Tibial nerve (tissue), 4 donors: ENCODE results near the gene CHAC1.

Experiments
- EP300 ChIP-seq, 2 donors: sonication (generic); formaldehyde crosslinking; IDR thresholded peaks; one replicate each; pipeline ENCODE4 v1.6.1; 2017; ENCODE audit warnings: antibody characterized with exemption in 2 of 2, mild to moderate bottlenecking in 1 of 2
- POLR2A ChIP-seq, 2 donors: fragments of 450-650 bp; IDR thresholded peaks; one replicate each; pipeline ENCODE4 v1.6.1; 2017; ENCODE audit warnings: antibody characterized with exemption in 2 of 2, mild to moderate bottlenecking in 2 of 2, moderate library complexity in 2 of 2
- TF ChIP-seq, protein P1 (sequence below), 5 experiments: fragments of 200-600 bp in 3 of 5; fragments of 450-650 bp in 2 of 5; sonication (generic) in 3 of 5; IDR thresholded peaks; one replicate each; pipeline ENCODE4 v1.5.1; 2016 to 2019; ENCODE audit warnings: antibody characterized with exemption in 5 of 5, mild to moderate bottlenecking in 3 of 5, moderate library complexity in 2 of 5

DNA sequence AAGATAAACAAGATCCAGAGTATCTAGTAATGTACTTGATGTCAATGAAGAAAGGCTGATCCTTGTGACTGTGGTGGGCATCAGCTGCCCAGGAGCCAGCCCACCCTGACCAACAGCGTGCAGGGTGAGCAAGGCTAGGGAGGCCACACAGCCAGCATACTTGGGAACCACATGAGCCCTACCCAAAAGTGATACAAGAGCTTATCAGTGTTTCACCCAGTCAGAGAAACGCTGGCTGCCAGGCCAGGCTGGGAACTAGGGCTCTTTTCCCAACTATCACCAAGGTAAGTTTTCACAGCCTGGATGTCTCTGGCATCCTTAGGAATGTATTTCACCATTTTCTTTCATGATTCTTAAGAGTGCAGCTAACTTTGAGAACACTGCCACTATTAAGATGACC is 24.9 kb downstream of the CHAC1 start:
- no peak for TF ChIP-seq POLR2A (IDR thresholded peaks at IDR 0.05)
- TF ChIP-seq, protein P1, sequence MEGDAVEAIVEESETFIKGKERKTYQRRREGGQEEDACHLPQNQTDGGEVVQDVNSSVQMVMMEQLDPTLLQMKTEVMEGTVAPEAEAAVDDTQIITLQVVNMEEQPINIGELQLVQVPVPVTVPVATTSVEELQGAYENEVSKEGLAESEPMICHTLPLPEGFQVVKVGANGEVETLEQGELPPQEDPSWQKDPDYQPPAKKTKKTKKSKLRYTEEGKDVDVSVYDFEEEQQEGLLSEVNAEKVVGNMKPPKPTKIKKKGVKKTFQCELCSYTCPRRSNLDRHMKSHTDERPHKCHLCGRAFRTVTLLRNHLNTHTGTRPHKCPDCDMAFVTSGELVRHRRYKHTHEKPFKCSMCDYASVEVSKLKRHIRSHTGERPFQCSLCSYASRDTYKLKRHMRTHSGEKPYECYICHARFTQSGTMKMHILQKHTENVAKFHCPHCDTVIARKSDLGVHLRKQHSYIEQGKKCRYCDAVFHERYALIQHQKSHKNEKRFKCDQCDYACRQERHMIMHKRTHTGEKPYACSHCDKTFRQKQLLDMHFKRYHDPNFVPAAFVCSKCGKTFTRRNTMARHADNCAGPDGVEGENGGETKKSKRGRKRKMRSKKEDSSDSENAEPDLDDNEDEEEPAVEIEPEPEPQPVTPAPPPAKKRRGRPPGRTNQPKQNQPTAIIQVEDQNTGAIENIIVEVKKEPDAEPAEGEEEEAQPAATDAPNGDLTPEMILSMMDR (IDR thresholded peaks at IDR 0.05): no peak
- no peak for TF ChIP-seq EP300 (IDR thresholded peaks at IDR 0.05)
